ENCODE measurements around the gene ASTN2.

ASTN2 gene

DNA sequence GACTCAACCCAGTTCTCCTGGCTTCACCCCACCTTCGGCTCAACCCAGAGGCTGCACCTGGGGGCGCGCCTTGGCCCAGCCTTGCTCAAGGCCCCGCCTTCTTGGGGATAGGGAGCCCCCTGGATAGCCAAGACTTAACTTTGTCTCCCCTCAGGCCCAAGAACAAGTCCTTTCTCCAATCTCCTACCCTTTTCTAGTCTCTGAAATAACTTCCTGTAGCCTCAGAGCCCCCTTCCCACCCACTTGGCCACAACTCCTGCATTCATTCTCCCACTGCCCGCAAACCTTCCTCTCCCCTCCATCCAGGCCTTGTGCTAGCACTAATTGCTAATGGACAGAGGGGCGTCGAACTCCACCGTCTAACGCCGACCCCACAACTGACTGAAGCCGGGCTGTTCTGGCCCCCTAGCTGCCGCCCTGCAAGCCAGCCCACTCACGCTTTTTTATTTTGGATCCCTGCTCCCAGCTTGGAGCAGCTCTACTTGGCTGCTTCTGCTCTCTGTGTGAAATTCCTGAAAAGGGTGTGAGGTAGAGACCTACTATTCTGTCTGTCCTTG, 579 bp upstream of the ASTN2 start:
- DNase-seq (ENCODE audit: low read depth): no peak

DNA sequence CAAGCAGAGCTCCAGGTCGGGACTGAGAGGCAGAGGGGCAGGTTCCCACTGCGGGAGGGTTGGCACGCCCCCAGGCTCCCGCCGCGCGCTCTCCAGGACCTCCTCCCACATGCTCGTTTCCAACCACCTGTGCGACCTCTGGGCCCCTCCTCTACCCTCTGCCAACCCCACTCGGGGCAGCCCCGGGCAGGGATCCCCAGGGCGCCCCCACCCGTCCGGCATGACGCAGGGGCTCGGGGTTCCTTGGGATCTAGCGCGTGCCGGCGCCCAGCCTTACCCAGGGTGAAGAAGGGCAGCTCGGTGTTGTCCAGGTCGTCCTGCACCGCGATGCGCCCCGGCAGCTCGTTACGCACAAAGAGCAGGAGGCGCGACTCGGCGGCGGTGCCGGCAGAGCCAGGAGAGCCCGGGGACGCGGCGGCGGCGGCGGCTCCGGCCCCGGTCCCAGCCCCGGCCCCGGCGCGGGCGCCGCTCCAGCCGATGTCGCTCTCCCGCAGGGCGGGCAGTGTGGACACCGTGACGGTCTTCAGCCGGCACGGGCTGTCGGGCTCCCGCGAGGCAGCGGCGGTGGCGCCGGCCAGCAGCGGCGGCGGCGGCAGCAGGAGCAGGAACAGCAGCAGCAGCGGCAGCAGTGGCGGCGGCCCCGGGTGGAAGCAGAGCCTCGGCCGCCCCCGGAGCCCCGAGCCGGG, 494 bp downstream of the ASTN2 start:
- no peak for DNase-seq (ENCODE audit: low read depth)

DNA sequence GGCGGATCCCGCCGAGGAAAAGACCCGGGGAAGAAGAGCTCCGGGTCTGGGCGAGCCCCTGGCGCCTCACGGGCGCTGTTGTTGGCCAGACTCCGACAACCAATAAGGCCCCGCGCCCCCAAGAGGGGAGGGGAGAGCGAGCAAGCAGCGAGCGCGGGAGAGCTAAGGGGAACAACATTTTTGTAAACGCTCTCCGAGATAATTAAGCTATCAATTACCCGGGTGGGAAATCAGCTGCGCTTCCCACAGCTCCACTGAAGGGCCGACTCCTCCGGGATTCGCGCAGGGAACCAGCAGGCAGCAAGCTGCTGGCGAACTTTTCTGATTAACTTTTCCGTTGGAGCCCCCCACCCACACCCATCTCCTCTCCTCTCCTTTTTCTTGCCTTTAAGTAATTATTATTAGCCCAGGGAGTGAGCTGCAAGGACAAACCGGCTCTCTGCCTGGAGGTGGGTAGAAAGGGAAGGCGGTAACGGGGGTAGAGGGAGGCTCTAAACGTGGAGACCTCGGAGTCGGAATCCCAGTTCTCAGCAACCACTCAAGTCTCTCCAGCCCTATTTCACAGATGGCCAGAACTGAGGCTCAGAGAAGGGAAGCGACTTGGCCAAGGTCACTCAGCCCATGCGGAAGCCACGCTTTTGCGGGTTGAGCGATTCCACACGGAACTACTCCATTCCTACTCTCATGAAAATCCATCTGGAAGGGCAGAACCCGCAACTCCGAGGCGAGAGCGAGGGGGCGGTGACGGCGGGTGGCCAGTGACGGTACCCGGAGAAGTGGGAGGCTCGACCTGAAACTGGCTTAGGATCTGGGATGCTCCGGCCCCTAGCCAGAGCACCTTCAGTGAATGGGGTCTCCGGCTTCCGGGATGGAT, 1.3 kb downstream of the ASTN2 start:
- no peak for DNase-seq (ENCODE audit: low read depth)

DNA sequence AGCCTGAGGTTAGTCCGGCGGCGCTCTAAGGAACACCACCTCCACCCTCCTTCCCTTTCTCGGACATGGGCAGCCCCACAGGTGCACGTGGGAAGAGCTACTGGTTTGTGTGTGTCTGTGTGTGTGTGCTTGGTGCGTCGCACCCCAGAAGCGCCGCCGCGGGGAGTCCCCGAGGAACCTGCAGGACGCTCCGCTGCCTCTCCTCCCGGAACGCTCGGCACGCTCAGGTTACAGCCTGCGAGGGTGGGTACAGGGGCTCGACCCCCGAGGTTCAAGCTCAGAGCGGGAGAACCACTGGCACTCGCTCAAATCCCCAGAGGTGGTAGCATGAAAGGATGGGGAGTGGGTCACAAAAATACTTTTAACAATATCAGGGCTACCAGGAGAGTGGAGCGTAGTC, 2.0 kb downstream of the ASTN2 start:
- no peak for DNase-seq (ENCODE audit: low read depth)

DNA sequence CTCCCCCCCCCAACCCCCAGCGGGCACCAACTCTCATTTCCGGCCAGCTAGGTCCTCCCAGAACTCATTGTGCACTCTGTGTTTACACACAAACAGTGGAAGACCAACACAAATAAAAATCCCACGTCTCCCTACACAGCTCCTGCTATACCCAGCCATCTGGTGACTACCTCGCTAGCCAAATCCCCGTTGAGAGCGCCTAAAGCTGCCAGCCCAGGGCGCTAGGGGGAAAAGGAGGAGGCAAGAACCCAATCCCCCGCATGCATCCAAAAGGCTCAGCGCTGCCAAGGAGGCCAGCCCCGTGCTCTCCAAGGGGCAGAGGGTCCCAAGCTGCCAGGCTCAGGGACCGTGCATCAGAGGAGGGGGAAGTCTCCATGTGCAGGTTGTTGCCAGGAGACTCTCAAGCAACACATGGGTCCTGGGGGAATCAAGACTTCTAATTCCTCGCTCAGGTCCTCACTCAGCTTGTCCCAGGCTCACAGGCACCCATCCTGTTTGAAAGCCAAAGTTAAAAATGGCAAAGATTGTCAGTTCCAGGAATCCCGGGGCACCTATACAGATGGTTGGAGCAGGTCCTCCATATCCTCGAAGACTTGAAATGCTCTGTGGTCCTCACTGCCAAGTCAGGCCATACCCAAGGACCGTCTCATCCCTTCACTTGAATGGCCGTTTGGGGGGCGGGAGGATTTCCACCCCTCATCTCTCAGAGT, 2.7 kb downstream of the ASTN2 start:
- DNase-seq (ENCODE audit: low read depth): no peak

- no peak for DNase-seq (ENCODE audit: low read depth)
These were observed 3.3 kb downstream of the ASTN2 start for GRCh38 chr9:117411547-117411946.

GRCh38 chr9:117409321-117409720, 5.5 kb downstream of the ASTN2 start:
- no peak for DNase-seq (ENCODE audit: low read depth)

DNA sequence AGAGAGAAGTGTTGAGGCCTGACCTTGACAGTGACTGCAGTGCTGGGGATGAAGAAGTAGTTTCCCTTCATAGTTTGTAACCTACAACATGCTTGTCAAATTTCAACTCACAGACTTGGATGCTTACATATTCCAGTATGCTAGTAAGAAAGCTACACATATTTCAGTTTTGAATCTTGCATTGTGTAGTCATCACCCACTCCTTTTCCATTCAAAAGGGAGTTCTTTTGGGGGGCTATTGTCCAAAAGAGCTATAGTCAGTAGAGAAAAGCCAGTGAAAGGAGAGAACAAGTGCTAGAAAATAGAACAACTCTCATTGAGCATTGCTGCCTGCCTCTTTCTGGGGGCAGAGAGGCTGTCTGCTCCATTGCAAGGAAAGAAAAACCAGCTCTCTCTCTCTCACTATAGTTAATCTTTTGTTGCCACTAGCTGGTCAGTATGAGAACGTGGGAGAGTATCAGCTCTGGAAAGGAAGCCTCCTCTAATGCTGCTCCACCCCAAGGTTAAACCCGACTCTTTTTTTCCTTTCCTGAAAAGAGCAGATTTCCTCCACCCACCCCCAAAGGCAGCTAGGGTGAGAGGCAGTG, 7.3 kb downstream of the ASTN2 start:
- DNase-seq (ENCODE audit: low read depth): no peak

DNA sequence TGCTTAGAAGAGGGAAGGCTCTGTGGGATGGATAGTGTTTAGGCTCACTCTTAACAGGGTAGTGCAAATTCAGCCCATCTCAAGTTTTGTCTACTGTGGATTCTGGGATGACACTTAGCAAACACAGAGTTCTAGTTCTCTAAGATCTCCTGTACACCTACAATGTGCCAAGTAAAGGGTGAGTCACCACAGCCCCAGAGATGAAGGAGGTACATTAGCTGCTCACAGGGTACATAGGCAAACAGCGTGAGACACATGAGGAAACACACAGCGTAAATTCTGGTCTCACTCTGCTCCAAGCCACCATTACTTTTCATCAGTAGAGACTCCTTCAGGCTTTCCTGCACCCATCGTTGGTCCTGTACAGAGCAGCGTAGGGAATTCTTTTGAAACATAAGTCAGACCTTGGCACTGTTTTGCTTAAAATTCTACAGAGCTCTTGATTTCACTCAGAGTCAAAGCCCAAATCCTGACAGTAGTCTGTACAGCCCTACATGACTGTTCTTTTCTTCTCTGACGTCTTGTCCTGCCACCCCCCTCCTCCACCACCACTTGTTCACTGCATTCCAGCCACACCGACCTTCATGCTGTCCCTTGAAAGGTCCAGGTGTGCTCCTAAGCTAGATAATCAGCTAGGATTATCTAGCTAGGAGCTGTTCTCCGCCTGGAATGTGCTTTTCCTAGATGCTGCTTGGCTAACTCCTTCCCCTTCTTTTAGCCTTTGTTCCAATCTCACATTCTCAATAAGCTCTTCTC, 8.7 kb downstream of the ASTN2 start:
- no peak for DNase-seq (ENCODE audit: low read depth)

DNA sequence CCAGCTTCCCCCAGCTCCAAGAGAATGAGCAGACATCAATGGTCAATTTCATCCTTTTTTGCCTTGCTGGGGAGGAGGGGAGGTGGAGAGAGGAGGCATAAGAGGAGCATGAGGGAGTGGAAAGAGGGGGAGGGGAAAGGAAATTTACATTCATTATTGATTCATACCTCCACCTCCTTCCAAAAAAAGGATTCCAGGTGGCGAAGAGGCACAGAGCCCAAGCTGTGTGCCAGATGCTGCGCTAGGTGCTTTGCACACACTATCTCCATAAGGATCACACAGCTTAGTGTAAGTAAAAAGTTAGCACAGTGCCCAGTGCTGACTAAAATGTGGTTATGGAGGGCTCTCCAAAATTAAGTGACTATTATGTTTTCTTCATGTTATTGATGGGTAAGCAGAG, 11.0 kb downstream of the ASTN2 start:
- DNase-seq (ENCODE audit: low read depth): no peak

DNA sequence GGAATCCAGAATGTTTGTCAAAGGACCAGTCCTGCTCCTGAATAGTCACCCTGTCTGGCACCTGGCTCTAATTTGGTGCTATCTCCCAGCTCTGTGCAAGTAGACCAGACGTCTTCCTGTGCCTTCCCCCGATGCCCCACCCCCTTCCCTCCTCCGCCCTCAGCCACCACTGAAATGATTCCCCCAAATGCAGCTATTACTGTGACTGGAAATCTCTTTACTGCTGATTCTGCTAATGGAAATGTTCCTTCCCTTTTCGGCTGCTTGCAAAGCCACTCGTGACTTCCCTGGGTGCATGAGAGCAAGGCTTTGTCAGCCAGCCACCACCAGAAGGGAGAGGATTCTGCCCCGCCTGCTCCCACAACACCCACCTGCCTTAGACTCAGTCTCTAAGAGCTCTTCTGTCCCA, 11.4 kb downstream of the ASTN2 start:
- DNase-seq (ENCODE audit: low read depth): no peak

DNA sequence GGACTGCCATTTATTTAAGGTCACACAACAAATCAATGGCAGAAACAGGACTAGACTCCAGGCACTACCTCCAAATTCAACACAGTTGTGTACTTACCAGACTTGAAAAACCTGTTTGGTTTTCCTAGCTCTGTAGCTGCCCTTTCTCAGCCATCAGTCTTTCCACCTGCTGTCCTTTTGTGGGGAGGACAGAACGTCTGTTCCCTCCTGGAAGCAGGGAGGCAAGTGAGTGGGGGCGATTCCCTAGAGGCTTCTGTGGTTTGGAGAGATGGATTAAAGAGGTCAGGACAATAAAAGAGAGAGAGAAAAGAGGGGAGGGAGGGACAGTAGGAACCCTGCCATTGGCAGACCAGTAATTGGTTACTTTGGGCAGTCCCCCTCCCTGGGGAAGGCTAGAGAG, 14.7 kb downstream of the ASTN2 start:
- DNase-seq (ENCODE audit: low read depth): no peak

GRCh38 chr9:117395151-117395650, 19.7 kb downstream of the ASTN2 start:
- no peak for DNase-seq (ENCODE audit: low read depth)

DNA sequence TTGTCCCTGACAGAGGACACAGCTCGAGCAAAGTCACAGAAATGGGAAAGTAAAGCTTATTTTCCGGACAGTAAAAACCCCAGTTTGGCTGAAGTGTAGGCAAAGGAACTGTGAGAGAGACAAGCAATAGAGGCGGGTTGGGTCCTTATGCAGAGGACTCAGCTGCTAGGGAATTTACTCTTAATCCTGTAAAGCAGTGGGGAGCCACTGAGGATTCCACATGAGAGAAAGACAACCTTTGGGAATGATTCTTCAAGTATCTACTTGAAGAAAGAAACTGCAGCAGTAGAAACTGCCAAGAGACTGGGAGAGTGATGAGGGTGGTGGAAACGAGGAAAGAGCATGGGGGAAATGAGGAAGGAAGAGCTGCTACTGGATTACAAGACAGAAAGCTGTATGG, 20.2 kb downstream of the ASTN2 start:
- no peak for DNase-seq (ENCODE audit: low read depth)

DNA sequence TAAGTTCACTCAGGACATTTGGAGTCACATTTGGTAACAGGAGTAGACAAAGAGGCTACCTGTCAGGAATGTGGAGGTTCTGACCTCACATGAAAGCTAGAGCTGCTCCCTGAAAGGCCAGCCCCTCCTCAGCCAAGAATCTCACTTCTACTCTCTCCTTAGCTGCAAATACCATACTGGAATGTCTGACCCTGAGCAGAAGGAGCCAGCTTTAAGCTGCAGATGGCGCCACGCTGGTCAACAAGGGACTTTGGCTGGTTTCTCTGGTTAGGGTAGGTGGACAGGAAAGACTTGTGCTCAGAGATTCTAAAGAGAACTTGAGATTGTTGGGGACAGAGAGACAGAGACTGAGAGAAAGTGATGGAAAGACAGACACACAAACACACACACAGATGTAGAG, 21.9 kb downstream of the ASTN2 start:
- no peak for DNase-seq (ENCODE audit: low read depth)

DNA sequence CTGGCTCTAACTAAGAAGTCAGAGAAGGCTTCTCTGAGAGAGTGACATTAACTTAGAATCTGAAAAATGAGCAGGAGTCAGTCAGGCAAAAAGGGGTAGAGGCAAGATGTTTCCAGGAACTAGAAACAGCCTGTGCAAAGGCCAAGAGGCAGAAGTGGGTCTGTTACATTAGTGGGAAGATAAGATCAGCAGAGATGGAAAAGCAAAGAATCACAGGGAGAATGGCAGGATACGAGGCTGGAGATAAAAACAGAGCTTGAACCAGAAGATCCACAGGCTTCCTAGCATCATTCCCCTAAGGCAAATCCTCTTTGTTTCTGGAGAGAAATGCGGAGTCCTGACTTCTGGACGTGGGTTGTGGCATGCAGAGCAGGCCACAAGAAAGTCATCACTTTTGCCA, 27.4 kb downstream of the ASTN2 start:
- no peak for DNase-seq (ENCODE audit: low read depth)

GRCh38 chr9:117379341-117379740, 35.5 kb downstream of the ASTN2 start:
- no peak for DNase-seq (ENCODE audit: low read depth)

GRCh38 chr9:117377046-117377445, 37.8 kb downstream of the ASTN2 start:
- DNase-seq (ENCODE audit: low read depth): no peak

- no peak for DNase-seq (ENCODE audit: low read depth)
These were observed 38.9 kb downstream of the ASTN2 start for GRCh38 chr9:117375956-117376355.

GRCh38 chr9:117374076-117374725, 40.7 kb downstream of the ASTN2 start:
- DNase-seq (ENCODE audit: low read depth): no peak

All from stimulated activated CD4-positive, alpha-beta T cell treated with anti-CD3 and anti-CD28 coated beads, Interleukin-2, amount 100 ng/mL, for 4 hours (primary cell).